MCF 10A (cell line): Measurements from ENCODE around the gene IL2RA. TPM values are rescaled to one million over a fixed set of nuclear protein-coding genes. Genes with fewer than 3 reads are reported as not detected.
A peak's percentile ranks its signal among the peaks of the same experiment; 100 is the strongest.

Source experiments
- BruUV-seq: library from RNA; stranded (reverse); fragments of 400-500 nt; replicated peaks from 2 replicates; lab custom pipeline; 2021; lab: Mats Ljungman, UMichigan
- CTCF ChIA-PET: fragments of 300-600 bp; sonication (Branson Sonifier 250); formaldehyde crosslinking; extraction: SDS; loops from one replicate; lab custom pipeline; 2021; ENCODE audit warnings: antibody characterized with exemption, inconsistent platforms; lab: Yijun Ruan, JAX
- POLR2A ChIA-PET: fragments of 300-600, 350-650 bp; sonication (Branson Sonifier 250); formaldehyde crosslinking; extraction: SDS; loops from one replicate; lab custom pipeline; 2020; ENCODE audit warnings: antibody characterized with exemption, inconsistent platforms; lab: Yijun Ruan, JAX
- DNase-seq: peaks from one replicate; pipeline ENCODE4 v3.0.0-alpha.2; 2018; ENCODE audit not compliant: unreplicated experiment
- H3K27ac Mint-ChIP-seq: one replicate; pipeline ENCODE4 v1.8.0; 2022; ENCODE audit warnings: mild to moderate bottlenecking, low read depth, mixed read lengths; ENCODE audit not compliant: unreplicated experiment
- H3K27me3 Mint-ChIP-seq: one replicate; pipeline ENCODE4 v1.8.0; 2022; ENCODE audit warnings: mixed read lengths; ENCODE audit not compliant: insufficient read depth, unreplicated experiment
- H3K36me3 Mint-ChIP-seq: one replicate; pipeline ENCODE4 v1.8.0; 2022; ENCODE audit warnings: mild to moderate bottlenecking, moderate library complexity, mixed read lengths; ENCODE audit not compliant: insufficient read depth, unreplicated experiment
- H3K4me1 Mint-ChIP-seq: one replicate; pipeline ENCODE4 v1.8.0; 2022; ENCODE audit warnings: mixed read lengths; ENCODE audit not compliant: insufficient read depth, unreplicated experiment
- H3K4me3 Mint-ChIP-seq: one replicate; pipeline ENCODE4 v1.8.0; 2022; ENCODE audit warnings: mild to moderate bottlenecking, moderate library complexity, mixed read lengths; ENCODE audit not compliant: unreplicated experiment
- H3K9me3 Mint-ChIP-seq: one replicate; pipeline ENCODE4 v1.8.0; 2022; ENCODE audit warnings: mixed read lengths; ENCODE audit not compliant: unreplicated experiment
- intact Hi-C: fragments of 100-400 bp; cut with micrococcal nuclease; formaldehyde crosslinking; loops from 2 replicates; pipeline ENCODE4 v1.14.1; 2022
- total RNA-seq: library from RNA; stranded (reverse); gene quantifications from 2 replicates; pipeline ENCODE4 v1.2.3, GENCODE V29; 2022
- TF ChIP-seq, protein P1 (sequence below): fragments of 200-600 bp; IDR thresholded peaks from one replicate; pipeline ENCODE4 v1.8.0; 2022; ENCODE audit warnings: antibody characterized with exemption, mild to moderate bottlenecking; ENCODE audit not compliant: unreplicated experiment

IL2RA gene
- total RNA-seq, 1 experiment from 2014 or later, result not detected

DNA sequence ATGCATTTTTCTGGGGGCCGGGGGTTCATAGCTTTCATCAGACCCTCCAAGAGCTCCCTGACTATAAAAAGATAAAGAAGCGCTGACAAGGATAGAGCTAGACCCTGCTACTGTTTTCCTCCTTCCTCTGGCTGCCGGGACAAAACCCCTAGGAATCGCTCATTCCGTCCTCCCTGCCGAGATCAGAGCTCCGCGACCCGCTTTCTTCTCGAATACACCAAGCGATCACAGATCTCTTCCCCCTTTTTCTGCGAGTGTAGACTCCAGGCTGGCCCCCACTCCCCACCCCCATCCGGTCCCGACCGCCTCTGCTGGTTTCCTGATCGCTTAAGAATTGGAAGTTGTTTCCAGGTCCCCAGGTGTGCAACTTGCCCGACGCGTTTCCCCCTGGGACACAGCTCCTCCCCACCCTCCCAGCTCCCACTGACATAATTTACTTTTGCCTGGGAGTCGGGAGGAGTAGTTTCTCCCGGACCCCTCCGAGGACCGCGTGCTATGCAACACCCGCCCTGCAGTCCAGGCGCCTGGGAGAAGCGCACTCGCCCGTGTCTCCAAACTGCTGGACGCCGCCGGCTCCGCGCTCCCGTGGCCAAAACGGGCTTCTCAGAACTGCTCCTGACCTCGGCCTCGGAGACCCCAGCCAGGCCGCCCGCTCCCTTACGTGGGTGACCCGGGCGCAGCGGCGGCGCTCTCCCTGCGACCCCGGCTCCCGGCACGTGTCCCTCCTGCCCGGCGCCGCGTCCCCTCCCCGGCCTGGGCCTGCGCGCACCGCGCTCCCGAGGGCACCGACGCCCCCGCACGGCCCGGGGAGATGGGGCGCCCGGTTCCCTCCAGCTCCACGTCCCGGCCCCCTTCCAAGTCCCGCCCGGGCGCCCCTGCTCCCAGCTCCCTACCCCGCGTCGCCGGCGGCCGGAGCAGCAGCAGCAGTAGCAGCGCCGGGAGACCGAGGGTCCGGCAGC lies 85.4 kb downstream of the IL2RA start:
- DNase-seq, result peak; percentile 48
- H3K9me3 Mint-ChIP-seq, result no peaks in the 10 kb centered on the region
- H3K36me3 Mint-ChIP-seq, result no peaks in the 10 kb centered on the region
- ChIA-PET CTCF (interaction anchor here (0.6 to 2.6 kb wide), 10 partner anchors 13 to 233 kb away, joined by 3 to 20 read pairs (median 4); partner anchors contain the start of genes ANKRD16 and FBH1), POLR2A (interaction anchor here (0.6 to 5.0 kb wide), 18 partner anchors 12 to 421 kb away, joined by 3 to 64 read pairs (median 4); partner anchors contain the start of genes ANKRD16, FBH1 and GDI2)
- H3K4me3 Mint-ChIP-seq, result peak overlapping the region; percentile 73
- TF ChIP-seq, protein P1, sequence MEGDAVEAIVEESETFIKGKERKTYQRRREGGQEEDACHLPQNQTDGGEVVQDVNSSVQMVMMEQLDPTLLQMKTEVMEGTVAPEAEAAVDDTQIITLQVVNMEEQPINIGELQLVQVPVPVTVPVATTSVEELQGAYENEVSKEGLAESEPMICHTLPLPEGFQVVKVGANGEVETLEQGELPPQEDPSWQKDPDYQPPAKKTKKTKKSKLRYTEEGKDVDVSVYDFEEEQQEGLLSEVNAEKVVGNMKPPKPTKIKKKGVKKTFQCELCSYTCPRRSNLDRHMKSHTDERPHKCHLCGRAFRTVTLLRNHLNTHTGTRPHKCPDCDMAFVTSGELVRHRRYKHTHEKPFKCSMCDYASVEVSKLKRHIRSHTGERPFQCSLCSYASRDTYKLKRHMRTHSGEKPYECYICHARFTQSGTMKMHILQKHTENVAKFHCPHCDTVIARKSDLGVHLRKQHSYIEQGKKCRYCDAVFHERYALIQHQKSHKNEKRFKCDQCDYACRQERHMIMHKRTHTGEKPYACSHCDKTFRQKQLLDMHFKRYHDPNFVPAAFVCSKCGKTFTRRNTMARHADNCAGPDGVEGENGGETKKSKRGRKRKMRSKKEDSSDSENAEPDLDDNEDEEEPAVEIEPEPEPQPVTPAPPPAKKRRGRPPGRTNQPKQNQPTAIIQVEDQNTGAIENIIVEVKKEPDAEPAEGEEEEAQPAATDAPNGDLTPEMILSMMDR, result no peak
- peaks cover under 1% of the 10 kb centered on the region for H3K4me1 Mint-ChIP-seq
- no TSS peak for BruUV-seq
- intact Hi-C loops, result loop anchor here (2.0 kb wide), 2 partner anchors 26 to 88 kb away; partner anchors contain the start of gene ANKRD16
- H3K27me3 Mint-ChIP-seq, result no peaks in the 10 kb centered on the region
- peak overlapping the region; percentile 43 for H3K27ac Mint-ChIP-seq

DNA sequence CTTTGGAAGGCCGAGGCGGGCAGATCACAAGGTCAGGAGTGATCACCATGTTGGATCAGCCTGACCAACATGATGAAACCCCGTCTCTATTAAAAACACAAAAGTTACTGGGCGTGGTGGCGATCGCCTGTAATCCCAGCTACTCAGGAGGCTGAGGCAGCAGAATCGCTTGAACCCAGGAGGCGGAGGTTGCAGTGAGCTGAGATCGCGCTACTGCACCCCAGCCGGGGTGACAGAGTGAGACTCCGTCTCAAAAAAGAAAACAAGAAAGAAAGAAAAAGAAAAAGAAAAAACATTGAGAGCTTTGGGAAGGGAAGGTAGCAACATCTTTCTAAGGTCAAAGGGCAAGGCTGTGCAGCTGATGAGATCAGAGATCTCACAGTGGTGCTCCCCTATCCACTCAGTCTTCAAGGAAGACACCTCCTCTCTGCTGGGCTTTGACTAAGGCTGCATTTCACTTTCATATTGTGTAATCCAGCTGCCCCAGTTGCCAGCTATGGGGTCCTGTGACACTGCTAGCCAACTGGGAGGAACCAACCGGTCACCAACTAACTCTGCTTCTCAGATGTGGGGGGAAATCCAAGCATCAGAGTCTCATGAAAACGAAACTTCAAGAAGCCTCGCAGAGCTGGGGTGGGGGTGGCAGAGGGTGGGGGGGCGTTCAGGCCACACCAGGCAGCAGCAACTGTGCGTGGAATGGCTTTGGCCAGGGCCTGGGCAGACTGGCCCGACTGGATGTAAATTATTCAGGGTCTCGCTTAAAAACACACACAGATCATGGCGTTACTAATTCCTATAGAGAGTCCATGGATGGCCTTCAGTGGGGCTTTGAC lies 86.3 kb downstream of the IL2RA start:
- intact Hi-C loops, result loop anchor here (2.0 kb wide), 2 partner anchors 25 to 87 kb away; partner anchors contain the start of gene ANKRD16
- peak overlapping the region; percentile 43 for H3K27ac Mint-ChIP-seq
- BruUV-seq, result no TSS peak
- DNase-seq, result peak; percentile 46
- peaks cover 10% of the 10 kb centered on the region for H3K4me1 Mint-ChIP-seq
- CTCF ChIA-PET, result interaction anchor here (0.6 to 2.6 kb wide), 9 partner anchors 14 to 96 kb away, joined by 3 to 20 read pairs (median 4); partner anchors contain the start of genes ANKRD16 and FBH1
- H3K9me3 Mint-ChIP-seq, result no peaks in the 10 kb centered on the region
- H3K27me3 Mint-ChIP-seq, result no peaks in the 10 kb centered on the region
- TF ChIP-seq, protein P1, result no peak
- H3K36me3 Mint-ChIP-seq, result no peaks in the 10 kb centered on the region
- H3K4me3 Mint-ChIP-seq, result peak overlapping the region; percentile 73
- POLR2A ChIA-PET, result interaction anchor here (0.6 to 5.0 kb wide), 13 partner anchors 17 to 422 kb away, joined by 3 to 64 read pairs (median 4); partner anchors contain the start of genes ANKRD16, FBH1 and GDI2

DNA sequence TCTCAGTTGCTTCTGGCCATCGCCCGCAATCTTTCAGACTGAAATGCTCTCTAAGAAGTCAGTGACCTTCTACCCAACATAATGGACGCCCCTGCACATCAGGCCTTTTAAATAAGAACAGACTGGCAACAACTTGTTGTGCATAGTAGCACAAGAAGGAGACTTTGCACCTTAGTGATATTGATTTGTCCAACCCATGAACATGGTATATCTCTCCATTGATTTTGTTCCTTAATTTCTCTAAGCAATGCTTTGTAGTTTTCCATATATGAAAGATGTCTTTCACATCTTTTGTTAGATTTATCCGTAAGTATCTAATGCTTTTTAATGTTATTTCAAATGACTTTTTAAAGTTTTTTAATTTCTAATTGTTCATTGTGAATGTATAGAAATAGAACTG lies 89.1 kb downstream of the IL2RA start:
- Mint-ChIP-seq H3K4me3 (no peak overlapping the region), H3K9me3 (no peaks in the 10 kb centered on the region), H3K27me3 (no peaks in the 10 kb centered on the region), H3K27ac (no peak overlapping the region), H3K4me1 (peaks cover 10% of the 10 kb centered on the region), H3K36me3 (no peaks in the 10 kb centered on the region)
- TF ChIP-seq, protein P1, result no peak
- ChIA-PET CTCF (no interaction called here), POLR2A (no interaction called here)
- intact Hi-C loops, result no loop called here
- no peak for DNase-seq
- BruUV-seq, result no TSS peak
